Tibial artery (tissue), 4 donors: Measurements from ENCODE around the gene ADAMTS2.
A peak's percentile ranks its signal among the peaks of the same experiment; 100 is the strongest.

Source experiments
- DNase-seq, 2 donors: peaks; one replicate each; pipeline ENCODE4 v3.0.0-alpha.2; 2019
- H3K27ac ChIP-seq, 2 donors: fragments of 200-600 bp; sonication (generic) in 1 of 2; 1 replicate in 1 of 2; 2 replicates in 1 of 2; pipeline ENCODE4 v1.5.1; 2018 to 2019; ENCODE audit warnings: mild to moderate bottlenecking in 1 of 2
- H3K27me3 ChIP-seq, 2 donors: fragments of 200-600 bp; sonication (generic) in 1 of 2; one replicate each; pipeline versions ENCODE4 v1.5.1 to v1.6.0; 2016 to 2019
- H3K36me3 ChIP-seq, 3 donors: fragments of 200-600 bp; sonication (generic) in 2 of 3; one replicate each; pipeline ENCODE4 v1.5.1; 2016 to 2019; ENCODE audit warnings: mild to moderate bottlenecking in 2 of 3
- H3K4me1 ChIP-seq, 4 donors: fragments of 200-600 bp; sonication (generic) in 2 of 4; 1 replicate in 3 of 4; 2 replicates in 1 of 4; pipeline ENCODE4 v1.5.1; 2016 to 2019
- H3K4me3 ChIP-seq, 2 donors: fragments of 200-600 bp; sonication (generic) in 1 of 2; 1 replicate in 1 of 2; 2 replicates in 1 of 2; pipeline ENCODE4 v1.5.1; 2018 to 2019; ENCODE audit warnings: mild to moderate bottlenecking in 2 of 2
- H3K9me3 ChIP-seq, 3 donors: fragments of 200-600 bp; sonication (generic) in 1 of 3; one replicate each; pipeline ENCODE4 v1.5.1; 2016 to 2019
- intact Hi-C: fragments of 100-400 bp; cut with DNase I; formaldehyde crosslinking; loops from one replicate; pipeline ENCODE4 v1.15.0; 2023; ENCODE audit warnings: low total_unique reads
- TF ChIP-seq, protein P1 (sequence below), 2 experiments: fragments of 200-600 bp in 1 of 2; fragments of 450-650 bp in 1 of 2; IDR thresholded peaks; one replicate each; pipeline ENCODE4 v1.5.1; 2017 to 2019; ENCODE audit warnings: antibody characterized with exemption in 2 of 2, mild to moderate bottlenecking in 1 of 2, moderate library complexity in 1 of 2

Gene ADAMTS2

DNA sequence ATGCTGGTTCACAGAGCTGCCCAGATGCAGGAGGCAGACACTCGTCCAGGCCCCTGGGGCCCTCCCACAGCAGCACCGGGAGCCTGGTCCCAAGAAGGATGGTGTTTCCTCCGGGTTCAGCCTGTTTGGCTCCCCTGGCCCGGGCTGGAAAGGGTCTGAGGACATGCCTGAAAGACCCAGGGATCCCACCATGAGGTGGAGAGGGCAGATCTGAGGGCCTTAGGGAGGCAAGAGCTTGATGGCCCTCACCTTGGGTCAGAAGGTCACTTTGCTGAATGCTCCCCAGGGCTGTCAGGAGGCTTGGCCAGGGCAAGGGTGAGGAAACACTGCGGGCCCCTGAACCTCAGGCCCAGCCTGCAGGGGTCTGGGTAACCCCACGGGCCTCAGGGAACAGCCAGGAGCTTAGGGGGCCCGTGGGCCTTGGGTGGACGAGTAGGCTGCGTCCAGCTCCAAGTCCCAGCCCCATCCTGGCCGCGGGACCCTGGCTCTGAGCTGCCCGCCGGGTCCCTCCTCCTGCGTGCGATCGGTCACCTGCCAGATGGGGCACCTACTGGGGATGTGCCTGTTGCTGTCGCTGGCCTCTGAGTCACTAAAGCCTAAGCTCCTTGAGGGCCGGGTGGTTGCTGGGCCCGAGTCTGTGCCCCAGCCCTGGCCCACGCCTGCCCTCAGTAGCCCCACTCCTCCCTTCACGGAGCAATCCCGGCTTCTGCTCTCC is 178.9 kb downstream of the ADAMTS2 start:
- peak in 1 of 2 donors; percentile 64 for DNase-seq
- H3K9me3 ChIP-seq = peaks cover 0 to 8% (median 0%) of the 10 kb centered on the region in 3 donors
- peaks cover 0 to 15% (median 7%) of the 10 kb centered on the region in 4 donors for H3K4me1 ChIP-seq
- peaks cover 0 to 7% (median 0%) of the 10 kb centered on the region in 3 donors for H3K36me3 ChIP-seq
- intact Hi-C loops = loop anchor here (2.0 to 5.0 kb wide), 2 partner anchors 236 to 328 kb away; no protein-coding TSS in a partner anchor
- H3K27ac ChIP-seq = no peak overlapping the region
- TF ChIP-seq, protein P1, sequence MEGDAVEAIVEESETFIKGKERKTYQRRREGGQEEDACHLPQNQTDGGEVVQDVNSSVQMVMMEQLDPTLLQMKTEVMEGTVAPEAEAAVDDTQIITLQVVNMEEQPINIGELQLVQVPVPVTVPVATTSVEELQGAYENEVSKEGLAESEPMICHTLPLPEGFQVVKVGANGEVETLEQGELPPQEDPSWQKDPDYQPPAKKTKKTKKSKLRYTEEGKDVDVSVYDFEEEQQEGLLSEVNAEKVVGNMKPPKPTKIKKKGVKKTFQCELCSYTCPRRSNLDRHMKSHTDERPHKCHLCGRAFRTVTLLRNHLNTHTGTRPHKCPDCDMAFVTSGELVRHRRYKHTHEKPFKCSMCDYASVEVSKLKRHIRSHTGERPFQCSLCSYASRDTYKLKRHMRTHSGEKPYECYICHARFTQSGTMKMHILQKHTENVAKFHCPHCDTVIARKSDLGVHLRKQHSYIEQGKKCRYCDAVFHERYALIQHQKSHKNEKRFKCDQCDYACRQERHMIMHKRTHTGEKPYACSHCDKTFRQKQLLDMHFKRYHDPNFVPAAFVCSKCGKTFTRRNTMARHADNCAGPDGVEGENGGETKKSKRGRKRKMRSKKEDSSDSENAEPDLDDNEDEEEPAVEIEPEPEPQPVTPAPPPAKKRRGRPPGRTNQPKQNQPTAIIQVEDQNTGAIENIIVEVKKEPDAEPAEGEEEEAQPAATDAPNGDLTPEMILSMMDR (IDR thresholded peaks at IDR 0.05) = no peak
- no peaks in the 10 kb centered on the region for H3K27me3 ChIP-seq
- no peak overlapping the region for H3K4me3 ChIP-seq

DNA sequence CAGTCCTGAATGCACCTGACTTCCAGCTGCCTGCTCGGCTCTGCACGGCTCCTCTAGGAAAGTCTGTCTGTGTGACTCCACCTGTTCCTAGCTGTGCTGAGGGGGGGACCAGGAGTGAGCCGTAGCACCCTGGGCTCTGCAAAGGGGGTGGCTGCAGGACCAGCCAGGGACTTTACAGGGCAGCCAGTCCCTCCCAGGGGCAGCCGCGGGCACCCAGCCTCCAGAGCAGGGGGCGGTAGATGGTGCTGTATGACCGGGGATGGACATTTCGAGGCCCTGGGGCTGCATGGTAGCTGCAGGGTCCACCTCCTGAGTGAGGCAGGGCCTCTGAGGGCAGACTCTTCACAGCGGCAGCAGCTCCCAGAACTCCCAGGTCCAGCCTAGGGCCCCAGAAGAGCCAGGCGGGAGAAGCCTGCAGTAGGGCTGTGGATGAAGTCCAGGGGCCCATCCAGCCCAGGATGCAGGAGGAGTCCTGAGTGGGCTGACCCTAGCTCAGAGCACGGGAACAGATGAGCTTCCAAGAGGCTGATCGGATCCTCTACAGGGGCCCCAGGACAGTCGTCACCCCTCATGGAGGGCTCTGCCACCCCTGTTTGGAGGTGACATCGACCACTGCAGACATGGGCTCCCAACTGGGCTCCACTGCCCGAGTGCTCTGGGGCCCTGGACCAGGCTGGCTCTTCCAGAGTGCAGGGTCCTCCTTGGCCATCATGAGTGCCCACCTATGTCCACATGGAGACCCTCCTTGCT is 179.7 kb downstream of the ADAMTS2 start:
- TF ChIP-seq, protein P1 (IDR thresholded peaks at IDR 0.05) = no peak
- Histone ChIP-seq H3K9me3 (peaks cover 0 to 8% (median 0%) of the 10 kb centered on the region in 3 donors), H3K27me3 (no peaks in the 10 kb centered on the region), H3K36me3 (peaks cover 0 to 7% (median 0%) of the 10 kb centered on the region in 3 donors), H3K4me1 (peaks cover 0 to 15% (median 7%) of the 10 kb centered on the region in 4 donors), H3K4me3 (no peak overlapping the region), H3K27ac (no peak overlapping the region)
- DNase-seq = peak in 1 of 2 donors; percentile 54
- intact Hi-C loops = loop anchor here (2.0 to 5.0 kb wide), 2 partner anchors 237 to 329 kb away; no protein-coding TSS in a partner anchor

DNA sequence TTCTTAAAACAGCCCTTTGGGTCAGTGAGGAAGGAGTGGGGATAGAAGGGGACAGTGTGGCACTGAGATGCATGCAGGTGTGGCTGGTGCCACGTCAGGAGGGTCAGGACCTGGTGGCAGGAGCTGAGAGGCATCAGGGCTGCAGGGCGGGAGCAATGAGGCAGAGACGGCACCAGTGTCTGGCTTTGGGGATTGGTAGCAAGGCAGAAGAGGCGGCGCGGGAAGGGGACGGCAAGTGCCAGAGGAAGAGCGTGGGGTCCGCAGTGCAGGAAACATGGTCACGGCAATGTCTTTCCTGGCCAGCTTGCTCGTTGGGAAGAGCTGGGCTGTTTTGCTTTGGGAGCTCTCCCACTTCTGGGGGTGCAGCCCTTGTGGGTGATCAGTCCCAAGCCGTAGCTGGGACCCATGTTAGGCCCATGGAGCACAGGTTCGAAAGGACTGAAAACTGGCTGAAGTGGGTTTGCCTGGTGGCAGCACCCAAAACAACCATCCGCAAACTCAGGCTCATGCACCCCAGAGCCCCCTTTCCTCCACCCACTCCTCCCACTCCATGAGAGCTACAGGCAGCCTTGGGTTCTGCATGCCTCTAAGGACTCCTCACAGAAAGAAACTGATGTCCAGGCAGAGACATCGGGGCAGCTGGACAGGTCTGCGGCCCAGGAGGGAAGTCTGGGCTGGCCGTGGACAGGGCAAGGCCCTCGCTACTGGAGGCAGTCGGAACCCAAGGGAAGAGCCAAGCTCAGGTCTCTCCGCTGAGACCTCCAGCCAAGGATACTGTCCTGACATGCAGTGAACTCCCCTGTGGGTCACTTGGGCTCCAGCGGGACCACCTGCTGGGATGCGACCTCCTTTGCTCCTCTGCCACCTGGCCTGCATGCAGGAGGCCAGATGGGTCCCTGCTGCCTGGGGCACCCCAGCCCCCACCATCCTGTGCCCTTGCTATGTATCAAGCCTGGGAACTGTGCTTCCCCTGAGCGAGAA is 180.6 kb downstream of the ADAMTS2 start:
- Histone ChIP-seq H3K9me3 (peaks cover 0 to 8% (median 0%) of the 10 kb centered on the region in 3 donors), H3K4me1 (peaks cover 0 to 15% (median 7%) of the 10 kb centered on the region in 4 donors), H3K4me3 (no peak overlapping the region), H3K27me3 (no peaks in the 10 kb centered on the region), H3K36me3 (peaks cover 0 to 7% (median 0%) of the 10 kb centered on the region in 3 donors), H3K27ac (no peak overlapping the region)
- DNase-seq = peak in 1 of 2 donors; percentile 58
- TF ChIP-seq, protein P1 (IDR thresholded peaks at IDR 0.05) = no peak
- intact Hi-C loops = loop anchor here (5.0 kb wide), 1 partner anchor 238 kb away; no protein-coding TSS in a partner anchor

DNA sequence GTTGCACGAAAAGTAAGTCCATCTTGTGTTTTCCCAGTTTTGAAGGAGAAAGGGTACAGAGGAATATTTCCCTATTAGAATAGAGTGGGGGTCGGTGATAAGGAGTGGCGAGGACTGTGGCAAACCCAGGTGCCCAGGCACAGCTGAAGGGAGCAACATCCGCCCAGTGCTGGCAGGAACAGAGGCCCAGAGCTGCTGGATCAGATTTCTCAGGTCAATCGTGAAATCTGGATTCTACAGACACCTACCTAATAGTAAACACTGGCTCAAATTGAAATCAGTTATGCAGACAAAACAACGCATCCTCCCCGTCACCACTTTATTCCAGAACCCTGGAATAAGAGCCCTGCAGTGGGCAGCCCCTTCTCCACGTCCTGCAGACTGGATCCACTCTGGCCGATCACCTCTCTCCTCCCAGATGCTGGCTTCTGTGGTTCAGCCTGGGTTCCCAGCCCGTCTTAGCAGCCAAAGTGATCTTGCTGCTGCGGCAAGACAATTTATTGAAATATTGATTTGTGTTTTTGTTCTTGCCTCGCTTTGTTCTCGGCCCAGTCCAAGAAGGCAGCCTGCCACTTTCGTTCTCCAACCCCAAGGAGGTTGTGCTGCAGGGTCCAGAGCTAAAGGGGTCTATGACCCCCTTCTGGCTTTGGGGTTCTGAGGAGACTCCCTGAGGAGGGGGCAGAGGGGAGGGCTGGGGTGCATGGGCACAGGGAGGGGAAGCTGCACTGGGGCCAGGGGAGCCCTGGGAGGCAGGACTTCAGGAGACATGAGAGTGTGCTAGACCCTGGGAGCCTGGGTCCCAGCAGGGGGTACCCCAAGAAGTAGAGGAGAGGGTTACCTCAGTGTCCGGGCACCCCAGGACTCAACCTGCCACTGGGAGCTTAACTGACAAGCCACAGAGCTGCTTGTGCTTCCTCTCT is 181.8 kb downstream of the ADAMTS2 start:
- Histone ChIP-seq H3K27me3 (no peaks in the 10 kb centered on the region), H3K9me3 (peaks cover 0 to 8% (median 0%) of the 10 kb centered on the region in 3 donors), H3K4me1 (peaks cover 0 to 15% (median 7%) of the 10 kb centered on the region in 4 donors), H3K4me3 (no peak overlapping the region), H3K27ac (no peak overlapping the region), H3K36me3 (peaks cover 0 to 11% (median 7%) of the 10 kb centered on the region in 3 donors)
- intact Hi-C loops = no loop called here
- DNase-seq = peak in 1 of 2 donors; percentile 49
- TF ChIP-seq, protein P1 (IDR thresholded peaks at IDR 0.05) = no peak
